A673 (cell line): ENCODE results near the gene TTLL5.

Source experiments
- EZH2 ChIP-seq: fragments of 200-600 bp; sonication (generic); IDR thresholded peaks from 2 replicates; pipeline ENCODE4 v1.6.1; 2017; ENCODE audit warnings: borderline replicate concordance, low read depth, mild to moderate bottlenecking, mixed read lengths, antibody characterized with exemption, low read length; ENCODE audit not compliant: poor library complexity, severe bottlenecking
- TF ChIP-seq, protein P1 (sequence below): fragments of 300-800, 200-600 bp; sonication (generic); conservative IDR thresholded peaks from 2 replicates; pipeline ENCODE4 v1.5.1; 2017; ENCODE audit warnings: low read depth, mild to moderate bottlenecking, antibody characterized with exemption, low read length, moderate library complexity, mixed read lengths

DNA sequence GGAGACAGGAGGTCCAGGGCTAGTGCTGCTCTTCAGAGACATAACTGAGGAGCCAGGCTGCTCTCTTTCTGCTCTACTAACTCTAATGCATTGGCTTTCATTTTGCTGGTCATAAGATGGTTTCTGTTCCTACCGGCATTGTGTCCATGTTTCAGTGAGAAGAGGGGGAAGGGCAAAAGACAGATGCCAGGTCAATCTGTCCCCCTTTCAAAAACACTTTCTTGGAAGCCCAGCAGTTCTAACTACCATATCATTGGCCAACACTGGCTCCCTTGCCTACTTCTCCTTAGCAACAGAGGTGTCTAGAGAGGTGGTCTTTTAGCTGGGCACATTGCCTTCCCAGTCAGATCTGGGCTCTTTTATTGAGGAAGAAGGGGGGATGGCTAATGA, 256.9 kb downstream of the TTLL5 start:
- TF ChIP-seq, protein P1, sequence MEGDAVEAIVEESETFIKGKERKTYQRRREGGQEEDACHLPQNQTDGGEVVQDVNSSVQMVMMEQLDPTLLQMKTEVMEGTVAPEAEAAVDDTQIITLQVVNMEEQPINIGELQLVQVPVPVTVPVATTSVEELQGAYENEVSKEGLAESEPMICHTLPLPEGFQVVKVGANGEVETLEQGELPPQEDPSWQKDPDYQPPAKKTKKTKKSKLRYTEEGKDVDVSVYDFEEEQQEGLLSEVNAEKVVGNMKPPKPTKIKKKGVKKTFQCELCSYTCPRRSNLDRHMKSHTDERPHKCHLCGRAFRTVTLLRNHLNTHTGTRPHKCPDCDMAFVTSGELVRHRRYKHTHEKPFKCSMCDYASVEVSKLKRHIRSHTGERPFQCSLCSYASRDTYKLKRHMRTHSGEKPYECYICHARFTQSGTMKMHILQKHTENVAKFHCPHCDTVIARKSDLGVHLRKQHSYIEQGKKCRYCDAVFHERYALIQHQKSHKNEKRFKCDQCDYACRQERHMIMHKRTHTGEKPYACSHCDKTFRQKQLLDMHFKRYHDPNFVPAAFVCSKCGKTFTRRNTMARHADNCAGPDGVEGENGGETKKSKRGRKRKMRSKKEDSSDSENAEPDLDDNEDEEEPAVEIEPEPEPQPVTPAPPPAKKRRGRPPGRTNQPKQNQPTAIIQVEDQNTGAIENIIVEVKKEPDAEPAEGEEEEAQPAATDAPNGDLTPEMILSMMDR: no peak
- TF ChIP-seq EZH2: no peak
